ENCODE results near the gene TTC4. TPM values are rescaled to one million over a fixed set of nuclear protein-coding genes. Genes with fewer than 3 reads are reported as not detected.

Gene TTC4
- total RNA-seq, 2 donors from 2014 or later: 11.0 to 18.4 TPM

GRCh38 chr1:54678776-54679643 lies 36.7 kb upstream of the TTC4 start:
- Histone ChIP-seq H3K9ac (ENCODE audit: low read depth in 2 of 2, low read length in 2 of 2) (no peak overlapping the region), H3K36me3 (no peaks in the 10 kb centered on the region), H3K4me1 (no peaks in the 10 kb centered on the region), H3K9me3 (no peaks in the 10 kb centered on the region), H3K27me3 (no peaks in the 10 kb centered on the region), H3K4me3 (no peak overlapping the region), H3K27ac (no peak overlapping the region)
- TF ChIP-seq, protein P1, sequence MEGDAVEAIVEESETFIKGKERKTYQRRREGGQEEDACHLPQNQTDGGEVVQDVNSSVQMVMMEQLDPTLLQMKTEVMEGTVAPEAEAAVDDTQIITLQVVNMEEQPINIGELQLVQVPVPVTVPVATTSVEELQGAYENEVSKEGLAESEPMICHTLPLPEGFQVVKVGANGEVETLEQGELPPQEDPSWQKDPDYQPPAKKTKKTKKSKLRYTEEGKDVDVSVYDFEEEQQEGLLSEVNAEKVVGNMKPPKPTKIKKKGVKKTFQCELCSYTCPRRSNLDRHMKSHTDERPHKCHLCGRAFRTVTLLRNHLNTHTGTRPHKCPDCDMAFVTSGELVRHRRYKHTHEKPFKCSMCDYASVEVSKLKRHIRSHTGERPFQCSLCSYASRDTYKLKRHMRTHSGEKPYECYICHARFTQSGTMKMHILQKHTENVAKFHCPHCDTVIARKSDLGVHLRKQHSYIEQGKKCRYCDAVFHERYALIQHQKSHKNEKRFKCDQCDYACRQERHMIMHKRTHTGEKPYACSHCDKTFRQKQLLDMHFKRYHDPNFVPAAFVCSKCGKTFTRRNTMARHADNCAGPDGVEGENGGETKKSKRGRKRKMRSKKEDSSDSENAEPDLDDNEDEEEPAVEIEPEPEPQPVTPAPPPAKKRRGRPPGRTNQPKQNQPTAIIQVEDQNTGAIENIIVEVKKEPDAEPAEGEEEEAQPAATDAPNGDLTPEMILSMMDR (IDR thresholded peaks at IDR 0.05): no peak
- intact Hi-C loops (cut with DNase I): no loop called here
- no peak for DNase-seq

GRCh38 chr1:54679706-54680105 lies 36.0 kb upstream of the TTC4 start:
- intact Hi-C loops (cut with DNase I): no loop called here
- DNase-seq: no peak

GRCh38 chr1:54680387-54680786 lies 35.3 kb upstream of the TTC4 start:
- Histone ChIP-seq H3K4me3 (no peak overlapping the region), H3K9ac (ENCODE audit: low read depth in 2 of 2, low read length in 2 of 2) (no peak overlapping the region), H3K9me3 (no peaks in the 10 kb centered on the region), H3K36me3 (no peaks in the 10 kb centered on the region), H3K27me3 (no peaks in the 10 kb centered on the region), H3K4me1 (no peaks in the 10 kb centered on the region), H3K27ac (no peak overlapping the region)
- TF ChIP-seq, protein P1 (IDR thresholded peaks at IDR 0.05): no peak
- intact Hi-C loops (cut with DNase I): no loop called here
- DNase-seq: no peak

More at GRCh38 chr1:54679706-54680105, 36.0 kb upstream of the TTC4 start:
- Histone ChIP-seq H3K9me3 (no peaks in the 10 kb centered on the region), H3K4me1 (no peaks in the 10 kb centered on the region), H3K9ac (ENCODE audit: low read depth in 2 of 2, low read length in 2 of 2) (no peak overlapping the region), H3K27ac (no peak overlapping the region), H3K4me3 (no peak overlapping the region), H3K27me3 (no peaks in the 10 kb centered on the region), H3K36me3 (no peaks in the 10 kb centered on the region)
- TF ChIP-seq, protein P1 (IDR thresholded peaks at IDR 0.05): no peak

- no peak overlapping the region for H3K9ac ChIP-seq (ENCODE audit: low read depth in 2 of 2, low read length in 2 of 2)
- intact Hi-C loops (cut with DNase I): no loop called here
- no peak overlapping the region for H3K4me3 ChIP-seq
- H3K4me1 ChIP-seq: no peaks in the 10 kb centered on the region
- H3K27me3 ChIP-seq: no peaks in the 10 kb centered on the region
- DNase-seq: no peak
- H3K9me3 ChIP-seq: no peaks in the 10 kb centered on the region
- TF ChIP-seq, protein P1 (IDR thresholded peaks at IDR 0.05): no peak
- H3K27ac ChIP-seq: no peak overlapping the region
- no peaks in the 10 kb centered on the region for H3K36me3 ChIP-seq
Measured at GRCh38 chr1:54681358-54681757, 34.3 kb upstream of the TTC4 start.

GRCh38 chr1:54683453-54683852 lies 32.2 kb upstream of the TTC4 start:
- Histone ChIP-seq H3K9ac (ENCODE audit: low read depth in 2 of 2, low read length in 2 of 2) (no peak overlapping the region), H3K27ac (no peak overlapping the region), H3K36me3 (no peaks in the 10 kb centered on the region), H3K4me1 (no peaks in the 10 kb centered on the region), H3K9me3 (no peaks in the 10 kb centered on the region), H3K27me3 (no peaks in the 10 kb centered on the region), H3K4me3 (no peak overlapping the region)
- no peak for DNase-seq
- TF ChIP-seq, protein P1 (IDR thresholded peaks at IDR 0.05): no peak
- intact Hi-C loops (cut with DNase I): no loop called here

All from colonic mucosa (tissue), 4 donors.